ENCODE results near the gene PDLIM7.
"Not testable (repeated sequence)": the region's sequence is repeated elsewhere in the genome, so short reads cannot be mapped to it uniquely, and the experiment has no call there.

The PDLIM7 gene
- 5.6 reads per million, percentile 22 among the genes with 10 or more reads in this experiment for total RNA-seq

DNA sequence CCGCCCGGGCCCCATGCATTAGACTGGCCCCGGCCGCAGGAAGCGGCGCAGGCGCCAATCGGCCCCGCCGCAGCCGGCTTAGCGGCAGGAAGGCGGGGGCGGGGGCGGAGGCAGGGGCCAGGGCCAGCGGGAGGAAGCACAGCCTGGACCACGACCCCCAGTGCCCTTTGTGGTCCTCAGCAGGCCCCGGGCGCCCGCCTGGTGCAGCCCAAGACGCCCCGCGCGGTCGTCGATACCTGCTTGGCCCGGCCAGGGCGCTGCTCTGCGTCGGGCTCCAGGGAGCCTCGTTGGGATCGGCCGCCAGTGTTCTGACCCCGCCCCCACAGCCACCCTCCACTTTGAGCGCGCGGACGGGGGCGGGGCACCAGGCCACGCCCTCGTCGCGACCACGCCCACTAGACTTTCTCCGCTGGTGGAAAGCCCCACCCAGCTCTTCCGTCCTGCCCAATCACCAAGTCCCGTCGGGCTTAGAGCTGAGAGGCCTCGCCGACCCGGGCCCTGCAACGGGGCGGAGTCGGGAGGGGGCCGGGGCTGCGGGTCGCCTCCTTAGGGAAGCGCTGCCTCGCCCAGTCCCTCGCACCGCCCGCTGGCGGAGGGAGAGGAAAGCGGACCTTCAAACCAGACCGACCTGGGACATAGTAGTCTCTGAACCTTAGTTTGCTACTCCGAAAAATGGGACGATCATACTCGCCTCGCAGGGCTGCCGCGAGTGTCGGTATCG is at the start of gene PDLIM7:
Gene PDLIM7, minus strand, starts transcription at position 313 of the 721 bp plus-strand sequence. CDS start 1,092 bp downstream, outside the sequence.
- peak; percentile 90 for DNase-seq

DNA sequence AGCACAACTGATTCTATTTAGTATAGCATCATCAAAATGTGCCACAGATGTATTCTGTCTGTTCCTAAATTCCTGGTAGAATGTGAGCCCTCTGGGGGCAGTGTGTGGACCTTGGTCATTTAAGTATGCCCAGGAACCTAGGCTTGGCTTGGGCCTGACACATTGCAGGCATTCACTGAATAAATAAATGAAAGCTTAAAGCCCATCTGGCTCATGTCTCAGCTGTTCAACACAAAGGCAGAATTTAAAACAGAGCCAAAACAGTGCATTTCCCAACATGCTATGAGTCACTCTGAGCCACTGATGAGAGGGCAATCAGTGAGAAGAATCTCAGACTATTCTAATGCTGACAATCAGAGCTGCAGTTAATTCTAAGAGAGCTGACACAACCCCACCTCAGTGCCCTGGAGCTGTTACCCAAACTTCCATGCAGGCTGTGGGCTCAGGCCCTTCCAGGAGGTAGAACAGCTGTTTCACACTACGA is 48.9 kb upstream of the PDLIM7 start:
- no peak for DNase-seq

DNA sequence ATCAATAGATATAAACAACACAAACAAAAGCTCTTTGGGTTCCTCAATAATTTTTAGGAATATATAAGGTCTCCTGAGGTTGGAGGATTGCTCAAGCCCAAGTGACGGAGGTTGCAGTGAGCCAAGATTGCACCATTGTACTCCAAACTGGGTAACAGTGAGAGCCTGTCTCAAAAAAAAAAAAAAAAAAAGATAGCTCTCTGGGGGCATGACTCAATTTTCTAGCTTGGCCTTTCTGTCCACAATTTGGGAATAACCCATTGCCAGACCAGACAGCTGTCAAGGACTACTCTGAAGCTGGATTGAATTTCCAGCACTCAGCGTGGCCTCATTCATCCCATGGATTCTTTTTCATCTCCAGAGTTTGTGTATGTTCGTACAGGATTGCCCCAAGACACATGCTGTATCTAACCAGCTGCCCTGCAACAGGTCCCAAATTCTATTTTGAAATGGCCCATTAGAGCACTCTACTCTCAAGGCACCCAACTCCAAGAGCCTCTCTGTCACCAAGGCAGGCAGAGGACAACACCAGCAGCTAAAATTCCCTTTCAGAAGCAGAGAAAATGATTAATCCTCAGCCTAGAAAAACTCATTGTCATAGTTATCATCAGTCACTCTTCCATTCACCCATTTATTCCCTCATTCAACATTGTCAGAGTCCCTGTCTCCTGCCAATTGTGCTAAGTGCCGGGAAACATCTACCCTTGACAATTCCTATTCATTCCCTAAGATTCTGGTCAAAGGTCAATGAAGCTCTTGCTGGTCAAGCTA is 48.3 kb upstream of the PDLIM7 start:
- DNase-seq = no peak

DNA sequence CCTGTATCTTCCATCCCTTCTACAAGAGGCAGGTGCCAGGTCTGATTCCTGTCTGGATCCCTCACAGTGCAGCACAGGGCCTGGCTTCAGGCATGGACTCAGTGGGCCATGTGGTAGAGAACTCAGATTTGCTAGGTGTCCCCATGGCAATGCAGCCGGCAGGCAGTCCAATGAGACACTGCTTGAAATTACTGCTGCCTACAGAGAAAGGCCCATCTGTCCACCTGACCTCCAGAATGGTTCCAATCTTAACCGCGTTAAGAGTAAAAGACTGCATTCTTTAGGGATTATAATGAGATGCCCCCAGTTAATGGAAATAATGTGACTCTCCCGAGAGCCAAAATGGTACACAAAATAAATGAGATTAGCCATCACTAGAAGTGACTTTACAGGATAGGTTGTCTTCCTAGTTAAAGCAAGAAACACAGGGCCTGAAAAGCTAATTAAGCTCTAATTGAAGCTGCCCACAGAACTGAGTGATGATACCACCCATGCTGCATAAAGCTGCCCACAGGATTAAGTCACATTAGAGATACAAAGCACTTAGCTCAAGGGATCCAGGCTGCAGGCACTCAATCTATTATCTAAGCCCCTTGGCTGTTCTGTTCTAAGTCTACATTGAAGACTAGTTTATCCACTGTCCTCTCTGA is 45.5 kb upstream of the PDLIM7 start:
- DNase-seq = no peak

DNA sequence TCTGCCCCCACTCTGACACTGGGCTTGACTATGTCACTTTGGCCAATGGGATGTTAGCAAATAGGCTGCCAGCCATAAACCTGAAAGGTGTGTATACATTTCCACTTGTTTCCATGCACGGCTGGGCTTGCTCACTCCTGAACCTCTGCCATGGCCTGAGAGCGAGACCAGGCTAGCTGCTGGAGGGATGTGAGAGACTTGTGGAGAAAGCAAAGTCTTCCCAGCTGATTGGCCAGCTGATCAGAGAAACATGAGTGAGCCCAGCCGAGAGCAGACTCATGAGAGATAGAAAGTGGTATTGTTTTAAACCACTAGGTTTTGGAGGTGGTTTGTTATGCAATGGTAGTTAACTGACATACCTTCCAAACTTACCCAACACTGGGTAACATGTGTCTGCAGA is 43.0 kb upstream of the PDLIM7 start:
- no peak for DNase-seq

DNA sequence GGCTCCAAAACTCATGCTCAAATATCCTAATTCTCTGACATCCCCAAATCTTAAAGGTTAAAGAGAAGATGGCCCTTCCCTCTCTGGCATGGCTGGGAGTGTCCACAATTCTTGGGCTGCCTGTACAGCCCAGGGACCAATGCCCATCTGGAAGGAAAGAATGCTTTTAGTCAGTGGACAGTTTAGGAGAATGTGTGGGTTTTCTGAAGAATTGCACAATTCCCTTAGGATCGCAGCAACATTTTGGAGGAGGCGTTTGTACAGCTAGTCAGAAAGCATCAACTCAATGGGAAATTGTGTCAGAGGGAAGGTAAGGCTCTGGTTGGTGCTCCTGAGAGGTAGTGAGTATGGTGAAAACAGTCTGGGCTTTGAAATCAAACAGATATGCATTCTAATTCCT is 42.0 kb upstream of the PDLIM7 start:
- no peak for DNase-seq

DNA sequence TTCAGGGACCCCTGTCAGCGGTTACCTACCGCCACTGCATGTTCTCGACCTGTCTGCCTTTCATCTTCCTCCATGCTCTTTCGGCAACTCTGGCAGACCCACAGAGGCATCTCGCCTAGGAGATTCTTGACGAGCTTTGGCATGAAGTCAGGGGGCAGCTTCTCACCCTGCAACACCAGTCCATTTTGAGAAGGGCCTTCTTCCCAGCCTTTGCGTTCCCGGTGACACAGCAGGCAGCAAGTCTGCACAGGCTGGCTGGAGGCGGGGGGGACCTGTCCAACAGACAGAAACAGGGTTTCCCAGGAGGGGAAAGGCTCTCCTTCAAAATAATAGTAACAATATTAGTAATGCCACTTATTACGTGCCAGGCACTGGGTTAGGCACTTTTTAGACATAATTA is 41.5 kb upstream of the PDLIM7 start:
- no peak for DNase-seq

DNA sequence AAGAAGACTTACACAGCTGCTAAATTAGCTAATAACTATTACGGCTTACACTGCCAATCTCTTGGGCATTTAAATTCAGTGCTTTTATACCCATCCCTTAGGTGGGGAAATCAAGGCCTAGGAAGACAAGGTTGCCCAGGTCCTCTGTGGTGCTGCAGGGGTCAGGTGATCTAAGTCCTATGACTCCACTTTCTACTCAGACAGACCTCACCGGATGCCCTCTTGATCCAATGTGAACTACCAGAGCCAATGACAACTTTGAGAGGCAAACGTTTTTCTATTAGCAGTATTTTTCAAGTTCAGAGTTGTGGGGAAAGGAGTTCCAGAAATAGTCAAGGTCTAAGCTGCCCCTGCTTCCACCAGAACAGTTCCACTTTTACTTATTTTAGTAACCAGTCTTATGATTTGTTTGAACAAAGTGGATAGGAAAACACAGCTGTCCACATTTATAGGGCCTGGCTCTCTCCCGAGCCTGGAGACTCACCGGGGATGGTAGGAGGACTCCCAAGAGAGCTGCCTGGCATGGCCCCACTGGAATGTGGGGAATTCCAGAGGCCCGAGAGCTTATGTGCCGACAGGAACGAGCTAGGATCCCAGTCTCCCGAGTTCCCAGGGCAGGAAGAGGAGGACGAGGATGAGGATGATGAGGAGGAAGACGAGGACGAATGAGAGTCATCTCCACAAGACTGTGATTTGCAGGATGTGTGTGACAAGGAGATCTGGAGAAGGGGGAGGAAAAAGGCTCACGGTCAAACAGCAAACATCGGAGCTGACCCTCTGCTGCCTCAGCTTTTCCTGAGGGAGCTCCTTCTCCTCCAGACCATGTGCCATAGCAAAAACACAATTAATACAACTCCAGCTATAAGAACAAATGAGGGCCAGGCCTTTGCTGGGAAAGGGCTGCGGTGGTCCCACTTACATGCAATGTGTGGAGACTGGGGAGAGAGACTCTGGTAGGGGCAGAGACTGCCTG is 40.3 kb upstream of the PDLIM7 start:
- no peak for DNase-seq

DNA sequence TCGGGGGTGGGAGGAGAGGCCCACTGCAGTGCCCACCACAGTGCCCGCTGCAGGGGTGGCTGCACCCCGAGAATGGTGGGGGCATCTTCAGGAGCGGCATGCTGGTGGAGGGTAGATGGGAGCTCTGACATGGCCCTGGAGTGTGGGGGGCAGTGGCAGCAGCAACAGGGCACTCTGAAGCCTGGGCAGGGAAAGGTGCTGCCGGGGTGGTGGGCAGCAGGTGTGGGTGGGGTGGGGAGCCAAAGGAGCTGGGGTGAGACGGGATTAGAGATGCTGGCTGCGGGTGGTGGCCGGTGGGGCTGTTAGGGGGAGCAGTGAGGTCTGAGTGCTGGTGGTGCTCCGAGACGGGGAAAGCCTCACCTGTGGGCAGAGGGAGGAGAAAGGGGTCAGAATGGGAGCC is 39.0 kb upstream of the PDLIM7 start:
- no peak for DNase-seq

- no peak for DNase-seq
Observed at GRCh38 chr5:177535125-177535524, 37.7 kb upstream of the PDLIM7 start.

DNA sequence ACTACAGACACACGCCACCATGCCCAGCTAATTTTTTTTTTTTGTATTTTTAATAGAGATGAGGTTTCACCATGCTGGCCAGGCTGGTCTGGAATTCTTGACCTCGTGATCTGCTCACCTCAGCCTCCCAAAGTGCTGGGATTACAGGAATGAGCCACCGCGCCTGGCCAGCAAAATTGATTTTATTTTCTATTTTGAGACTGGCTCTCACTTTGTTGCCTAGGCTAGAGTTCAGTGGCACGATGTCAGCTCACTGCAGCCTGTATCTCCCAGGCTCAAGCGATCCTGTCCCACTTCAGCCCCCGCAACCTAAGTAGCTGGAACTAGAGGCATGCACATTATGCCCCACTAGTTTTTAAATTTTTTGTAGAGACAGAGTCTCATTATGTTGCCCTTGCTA is 37.0 kb upstream of the PDLIM7 start:
- DNase-seq = not testable (repeated sequence)

GRCh38 chr5:177531209-177531940 is 34.0 kb upstream of the PDLIM7 start:
- DNase-seq = no peak

DNA sequence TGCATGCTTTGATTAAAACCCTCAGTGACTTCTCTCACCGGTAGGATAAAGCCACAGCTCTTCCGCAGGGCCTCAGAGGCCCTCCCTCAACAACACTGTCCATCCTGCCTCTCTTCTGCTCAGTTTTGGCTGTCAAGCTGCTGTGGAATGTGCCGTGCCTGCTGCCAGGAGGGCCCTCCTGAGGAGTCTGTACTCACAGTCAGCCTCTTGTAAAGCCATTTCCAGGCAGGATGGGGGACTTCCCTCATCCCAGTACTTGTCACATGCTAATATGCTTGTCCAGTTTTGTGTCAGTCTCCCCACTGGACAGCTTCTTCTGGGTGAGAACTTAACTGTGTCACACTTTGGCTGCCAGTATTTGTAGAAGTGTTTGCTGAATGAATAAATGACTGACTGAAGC is 33.2 kb upstream of the PDLIM7 start:
- no peak for DNase-seq

DNA sequence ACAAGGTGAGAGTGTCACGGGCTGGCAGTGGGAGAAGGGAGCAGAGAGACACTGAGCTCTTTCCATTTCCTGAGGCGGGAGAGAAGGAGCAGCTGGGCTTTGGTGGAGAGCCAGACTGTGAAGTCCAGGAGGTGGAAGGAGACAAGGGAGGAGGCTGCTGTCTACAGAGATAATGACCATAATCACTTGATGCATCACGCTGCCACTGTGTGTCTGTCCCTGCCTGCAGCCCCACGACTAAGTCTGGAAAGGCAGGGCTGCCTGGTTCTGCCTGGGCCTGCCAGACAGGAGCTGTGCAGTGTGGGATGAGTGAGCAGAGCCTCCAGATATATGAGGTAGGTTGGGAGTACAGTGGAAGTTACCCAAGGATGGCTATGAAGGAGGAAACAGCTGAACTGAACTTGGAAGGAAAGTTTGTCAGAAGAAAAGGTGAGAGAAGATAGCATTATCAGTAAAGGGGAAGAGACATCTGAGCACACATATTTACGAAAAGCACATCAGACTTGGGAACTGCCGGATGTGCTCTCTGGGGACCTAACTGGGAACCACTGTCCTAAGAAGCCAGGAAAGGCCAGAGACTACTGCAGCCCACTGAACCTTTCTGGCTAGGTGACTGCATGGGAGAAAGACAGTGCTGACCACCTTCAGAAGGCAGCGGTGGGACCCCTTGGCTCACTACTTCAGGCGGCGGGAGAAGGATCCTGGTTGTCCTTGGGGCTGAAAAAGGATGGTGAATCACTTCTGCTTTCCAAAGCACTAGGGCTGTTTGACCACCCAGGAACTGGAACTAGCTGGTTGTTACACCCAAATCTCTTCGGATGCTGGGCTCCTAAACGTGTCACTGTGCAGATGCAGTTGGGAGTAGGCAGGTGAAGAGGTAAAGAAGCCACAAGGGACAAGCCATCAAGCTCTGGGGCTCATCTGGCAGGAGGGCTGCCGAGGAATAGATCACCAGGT is 32.1 kb upstream of the PDLIM7 start:
- no peak for DNase-seq

GRCh38 chr5:177528631-177529030 is 31.2 kb upstream of the PDLIM7 start:
- no peak for DNase-seq

DNA sequence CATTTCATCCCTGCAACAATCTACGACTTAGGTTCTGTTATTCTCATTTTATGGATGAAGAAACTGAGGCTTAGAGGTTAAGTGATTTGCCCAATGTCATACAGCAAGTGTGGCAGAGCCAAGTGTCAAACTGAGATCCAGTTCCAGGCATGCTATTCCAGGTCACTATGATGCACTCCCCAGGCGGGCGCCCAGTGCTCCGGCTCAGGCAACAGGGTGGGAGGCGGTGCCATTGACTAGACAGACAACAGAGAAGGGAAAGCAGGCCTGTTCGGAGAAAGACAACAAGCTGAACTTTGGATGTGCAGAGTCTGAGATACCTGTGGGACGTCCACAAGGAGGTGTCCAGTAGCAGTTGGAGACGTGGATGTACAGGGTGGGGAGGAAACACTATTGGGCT is 30.2 kb upstream of the PDLIM7 start:
- DNase-seq = no peak

- DNase-seq = no peak
Observed at GRCh38 chr5:177526791-177527190, 29.4 kb upstream of the PDLIM7 start.

DNA sequence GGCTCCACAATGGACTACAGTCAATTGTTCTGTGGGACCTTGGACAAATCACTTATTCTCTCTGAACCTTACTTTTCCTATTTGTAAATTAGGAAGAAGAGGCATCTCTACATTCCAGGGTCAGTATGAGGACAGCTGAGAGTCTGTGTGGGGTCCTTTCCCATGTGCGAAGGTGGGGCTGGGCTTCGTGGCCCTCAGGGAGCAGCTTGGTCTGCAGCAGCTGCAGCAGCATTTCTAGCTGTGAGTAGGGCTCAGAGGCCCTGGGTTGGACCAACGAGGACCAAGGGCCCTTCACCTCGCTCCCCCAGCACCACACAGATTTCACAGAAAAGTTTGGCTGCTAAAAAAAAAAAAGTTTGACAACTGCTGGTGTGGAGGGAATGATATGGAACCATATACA is 28.8 kb upstream of the PDLIM7 start:
- DNase-seq = no peak

DNA sequence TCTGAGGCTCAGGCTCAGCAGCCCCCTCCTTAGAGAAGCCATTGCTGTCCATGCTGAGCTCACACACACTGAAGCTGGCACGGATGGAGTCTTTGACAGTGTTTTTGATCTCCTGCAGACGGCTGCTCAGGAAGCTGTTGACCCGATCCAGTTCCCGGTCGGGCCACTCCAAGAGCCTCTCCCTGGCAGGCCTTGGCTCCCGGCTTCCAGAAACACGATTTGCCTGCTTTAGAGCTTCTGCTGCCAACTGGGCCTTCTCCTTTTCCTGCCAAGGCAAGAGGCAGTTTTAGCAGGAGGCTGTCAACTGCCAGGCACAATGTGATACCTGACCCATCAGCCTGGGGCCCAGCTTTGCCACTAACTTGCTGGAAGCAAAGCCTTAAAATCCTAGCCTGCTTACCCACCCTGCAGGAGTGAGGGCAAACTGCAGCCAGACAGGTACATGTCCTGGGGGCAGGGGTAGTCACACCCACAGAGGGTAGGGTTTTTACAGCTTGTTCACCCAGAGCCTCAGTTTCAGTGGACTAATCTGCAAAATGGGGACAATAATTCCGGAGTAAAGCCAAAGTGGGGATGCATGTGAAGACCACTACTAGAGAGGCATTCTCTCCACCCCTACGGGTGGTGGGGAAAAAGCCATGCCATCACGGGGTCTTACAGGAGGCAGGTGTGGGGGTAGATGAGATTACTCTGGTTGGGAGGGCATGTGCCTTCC is 27.7 kb upstream of the PDLIM7 start:
- no peak for DNase-seq

GRCh38 chr5:177524539-177524900 is 27.1 kb upstream of the PDLIM7 start:
- no peak for DNase-seq

Measured in effector CD4-positive, alpha-beta T cell (primary cell).